Measurements from ENCODE around the gene PTX4. TPM values are rescaled to one million over a fixed set of nuclear protein-coding genes. Genes with fewer than 3 reads are reported as not detected.

PTX4 gene
- total RNA-seq: not detected
- long read RNA-seq: 0 reads

- intact Hi-C loops (cut with micrococcal nuclease): no loop called here
- H3K27me3 ChIP-seq (ENCODE audit: low read depth): no peaks in the 10 kb centered on the region
- no peak for DNase-seq
- H3K27ac ChIP-seq (replicated peaks): no peak within 1 kb of the TSS
- no peak within 1 kb of the TSS for H3K4me3 ChIP-seq
- TF ChIP-seq CTCF (IDR thresholded peaks at IDR 0.05; ENCODE audit: borderline replicate concordance): no peak
- H3K9me3 ChIP-seq (replicated peaks): no peaks in the 10 kb centered on the region
- H3K4me1 ChIP-seq: peaks cover 11% of the 10 kb centered on the region
- no peaks in the 10 kb centered on the region for H3K36me3 ChIP-seq
Measured at GRCh38 chr16:1488619-1489018, at the start of gene PTX4. PTX4 (minus strand) TSS chr16:1488944; CDS start chr16:1488909, 35 bp downstream.

- TF ChIP-seq CTCF (IDR thresholded peaks at IDR 0.05; ENCODE audit: borderline replicate concordance): no peak
- Histone ChIP-seq H3K4me1 (peaks cover 96% of the 10 kb centered on the region), H3K4me3 (peak overlapping the region; percentile 83), H3K9me3 (replicated peaks) (no peaks in the 10 kb centered on the region), H3K27me3 (ENCODE audit: low read depth) (no peaks in the 10 kb centered on the region), H3K27ac (replicated peaks) (peak overlapping the region; percentile 98), H3K36me3 (peaks cover 73% of the 10 kb centered on the region)
- DNase-seq: peak; percentile 12
- intact Hi-C loops (cut with micrococcal nuclease): no loop called here
Measured at GRCh38 chr16:1537763-1538289, 49.1 kb upstream of the PTX4 start.

GRCh38 chr16:1537138-1537577, 48.4 kb upstream of the PTX4 start:
- Histone ChIP-seq H3K4me1 (peaks cover 96% of the 10 kb centered on the region), H3K27ac (replicated peaks) (peak overlapping the region; percentile 98), H3K36me3 (peaks cover 66% of the 10 kb centered on the region), H3K27me3 (ENCODE audit: low read depth) (no peaks in the 10 kb centered on the region), H3K4me3 (peak overlapping the region; percentile 83), H3K9me3 (replicated peaks) (no peaks in the 10 kb centered on the region)
- intact Hi-C loops (cut with micrococcal nuclease): no loop called here
- no peak for DNase-seq
- TF ChIP-seq CTCF (IDR thresholded peaks at IDR 0.05; ENCODE audit: borderline replicate concordance): no peak

- no peak for TF ChIP-seq CTCF (IDR thresholded peaks at IDR 0.05; ENCODE audit: borderline replicate concordance)
Measured at GRCh38 chr16:1536601-1537000, 47.9 kb upstream of the PTX4 start.

GRCh38 chr16:1535391-1536291, 46.9 kb upstream of the PTX4 start:
- intact Hi-C loops (cut with micrococcal nuclease): no loop called here
- no peak for TF ChIP-seq CTCF (IDR thresholded peaks at IDR 0.05; ENCODE audit: borderline replicate concordance)
- Histone ChIP-seq H3K4me1 (peaks cover 96% of the 10 kb centered on the region), H3K4me3 (peak overlapping the region; percentile 83), H3K36me3 (peaks cover 52% of the 10 kb centered on the region), H3K9me3 (replicated peaks) (no peaks in the 10 kb centered on the region), H3K27me3 (ENCODE audit: low read depth) (no peaks in the 10 kb centered on the region), H3K27ac (replicated peaks) (peak overlapping the region; percentile 98)
- DNase-seq: no peak

More at GRCh38 chr16:1536601-1537000, 47.9 kb upstream of the PTX4 start:
- Histone ChIP-seq H3K9me3 (replicated peaks) (no peaks in the 10 kb centered on the region), H3K36me3 (peaks cover 61% of the 10 kb centered on the region), H3K4me1 (peaks cover 96% of the 10 kb centered on the region), H3K27ac (replicated peaks) (peak overlapping the region; percentile 98), H3K4me3 (peak overlapping the region; percentile 83), H3K27me3 (ENCODE audit: low read depth) (no peaks in the 10 kb centered on the region)
- intact Hi-C loops (cut with micrococcal nuclease): no loop called here
- DNase-seq: no peak

Data from left ventricle myocardium inferior (tissue), 1 donor.